HEK293 (cell line): ENCODE results near the gene GPR160.

Experiments
- CTCF ChIP-seq: fragments of 450-650 bp; formaldehyde crosslinking; IDR thresholded peaks from 2 replicates; pipeline ENCODE4 v1.5.1; 2016; ENCODE audit warnings: missing biosample characterization, missing genetic modification characterization
- YY1 ChIP-seq: fragments of 450-650 bp; formaldehyde crosslinking; IDR thresholded peaks from 2 replicates; pipeline ENCODE4 v1.5.1; 2018; ENCODE audit warnings: missing biosample characterization, missing genetic modification characterization
- ZNF174 ChIP-seq: fragments of 450-650 bp; formaldehyde crosslinking; IDR thresholded peaks from 2 replicates; pipeline ENCODE4 v1.5.0; 2017; ENCODE audit warnings: missing biosample characterization, mild to moderate bottlenecking, missing genetic modification characterization
- TF ChIP-seq, protein P1 (sequence below): fragments of 450-650 bp; formaldehyde crosslinking; IDR thresholded peaks from 2 replicates; pipeline ENCODE4 v1.5.1; 2016; ENCODE audit warnings: missing biosample characterization, missing genetic modification characterization

DNA sequence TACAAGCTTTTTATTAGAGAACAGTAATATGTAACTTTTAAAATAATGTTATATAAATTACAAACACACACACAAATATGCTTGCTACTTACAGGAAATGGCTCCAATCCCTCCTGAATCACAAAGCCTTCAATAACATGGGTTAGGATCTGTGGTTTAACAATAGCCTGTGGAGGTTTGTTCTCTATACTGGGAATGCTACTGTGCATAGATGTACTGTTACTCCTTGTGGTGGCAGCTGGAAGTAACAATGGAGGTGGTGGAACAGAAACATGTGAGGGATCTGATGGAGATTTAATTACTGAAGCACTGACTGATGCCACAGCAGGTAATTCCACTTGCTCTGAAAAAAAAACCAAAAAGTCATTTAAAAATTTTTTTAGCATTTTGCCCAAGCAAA is 79.3 kb downstream of the GPR160 start:
- no peak for TF ChIP-seq YY1 (tag by site-specific recombination)
- no peak for TF ChIP-seq CTCF (tag by site-specific recombination)
- TF ChIP-seq, protein P1, sequence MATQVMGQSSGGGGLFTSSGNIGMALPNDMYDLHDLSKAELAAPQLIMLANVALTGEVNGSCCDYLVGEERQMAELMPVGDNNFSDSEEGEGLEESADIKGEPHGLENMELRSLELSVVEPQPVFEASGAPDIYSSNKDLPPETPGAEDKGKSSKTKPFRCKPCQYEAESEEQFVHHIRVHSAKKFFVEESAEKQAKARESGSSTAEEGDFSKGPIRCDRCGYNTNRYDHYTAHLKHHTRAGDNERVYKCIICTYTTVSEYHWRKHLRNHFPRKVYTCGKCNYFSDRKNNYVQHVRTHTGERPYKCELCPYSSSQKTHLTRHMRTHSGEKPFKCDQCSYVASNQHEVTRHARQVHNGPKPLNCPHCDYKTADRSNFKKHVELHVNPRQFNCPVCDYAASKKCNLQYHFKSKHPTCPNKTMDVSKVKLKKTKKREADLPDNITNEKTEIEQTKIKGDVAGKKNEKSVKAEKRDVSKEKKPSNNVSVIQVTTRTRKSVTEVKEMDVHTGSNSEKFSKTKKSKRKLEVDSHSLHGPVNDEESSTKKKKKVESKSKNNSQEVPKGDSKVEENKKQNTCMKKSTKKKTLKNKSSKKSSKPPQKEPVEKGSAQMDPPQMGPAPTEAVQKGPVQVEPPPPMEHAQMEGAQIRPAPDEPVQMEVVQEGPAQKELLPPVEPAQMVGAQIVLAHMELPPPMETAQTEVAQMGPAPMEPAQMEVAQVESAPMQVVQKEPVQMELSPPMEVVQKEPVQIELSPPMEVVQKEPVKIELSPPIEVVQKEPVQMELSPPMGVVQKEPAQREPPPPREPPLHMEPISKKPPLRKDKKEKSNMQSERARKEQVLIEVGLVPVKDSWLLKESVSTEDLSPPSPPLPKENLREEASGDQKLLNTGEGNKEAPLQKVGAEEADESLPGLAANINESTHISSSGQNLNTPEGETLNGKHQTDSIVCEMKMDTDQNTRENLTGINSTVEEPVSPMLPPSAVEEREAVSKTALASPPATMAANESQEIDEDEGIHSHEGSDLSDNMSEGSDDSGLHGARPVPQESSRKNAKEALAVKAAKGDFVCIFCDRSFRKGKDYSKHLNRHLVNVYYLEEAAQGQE (tag by site-specific recombination), result no peak
- no peak for TF ChIP-seq ZNF174
